Glomerular visceral epithelial cell (primary cell): Measurements from ENCODE around the gene CASKIN2.

Experiments
- DNase-seq: peaks from one replicate; pipeline ENCODE4 v3.0.0-alpha.2; 2016; ENCODE audit errors: extremely low spot score

CASKIN2 gene

GRCh38 chr17:75515496-75516254, at the start of gene CASKIN2:
CASKIN2 (minus strand) TSS chr17:75515537; CDS start chr17:75513804, 1,733 bp downstream.
- DNase-seq, result peak; percentile 95

GRCh38 chr17:75565066-75565465, 49.7 kb upstream of the CASKIN2 start:
- peak; percentile 36 for DNase-seq

GRCh38 chr17:75564195-75564594, 48.9 kb upstream of the CASKIN2 start:
- no peak for DNase-seq

- DNase-seq, result no peak
Measured at GRCh38 chr17:75563063-75563758, 47.9 kb upstream of the CASKIN2 start.

GRCh38 chr17:75561927-75562603, 46.7 kb upstream of the CASKIN2 start:
- peak; percentile 70 for DNase-seq

- no peak for DNase-seq
Measured at GRCh38 chr17:75559958-75560533, 44.7 kb upstream of the CASKIN2 start.

- DNase-seq, result no peak
Measured at GRCh38 chr17:75558666-75559530, 43.6 kb upstream of the CASKIN2 start.

GRCh38 chr17:75557852-75558665, 42.7 kb upstream of the CASKIN2 start:
- no peak for DNase-seq

- peak; percentile 98 for DNase-seq
Measured at GRCh38 chr17:75557075-75557851, 41.9 kb upstream of the CASKIN2 start.

- DNase-seq, result no peak
Measured at GRCh38 chr17:75555679-75556153, 40.4 kb upstream of the CASKIN2 start.

GRCh38 chr17:75553295-75554110, 38.2 kb upstream of the CASKIN2 start:
- DNase-seq, result no peak

- peak; percentile 42 for DNase-seq
Measured at GRCh38 chr17:75552425-75553294, 37.3 kb upstream of the CASKIN2 start.

GRCh38 chr17:75551266-75551665, 35.9 kb upstream of the CASKIN2 start:
- DNase-seq, result peak; percentile 21

GRCh38 chr17:75550139-75550465, 34.8 kb upstream of the CASKIN2 start:
- DNase-seq, result no peak

GRCh38 chr17:75549246-75550138, 34.2 kb upstream of the CASKIN2 start:
- DNase-seq, result no peak

- DNase-seq, result no peak
Measured at GRCh38 chr17:75548813-75549212, 33.5 kb upstream of the CASKIN2 start.

- no peak for DNase-seq
Measured at GRCh38 chr17:75547091-75547490, 31.8 kb upstream of the CASKIN2 start.
